ENCODE measurements around the gene FGF2. TPM values are rescaled to one million over a fixed set of nuclear protein-coding genes. Genes with fewer than 3 reads are reported as not detected.

The FGF2 gene
- total and polyA plus RNA-seq, 2 donors (not counting 1 experiment from before 2014, with no cell fraction given), result 0.13 TPM; not detected in 1

DNA sequence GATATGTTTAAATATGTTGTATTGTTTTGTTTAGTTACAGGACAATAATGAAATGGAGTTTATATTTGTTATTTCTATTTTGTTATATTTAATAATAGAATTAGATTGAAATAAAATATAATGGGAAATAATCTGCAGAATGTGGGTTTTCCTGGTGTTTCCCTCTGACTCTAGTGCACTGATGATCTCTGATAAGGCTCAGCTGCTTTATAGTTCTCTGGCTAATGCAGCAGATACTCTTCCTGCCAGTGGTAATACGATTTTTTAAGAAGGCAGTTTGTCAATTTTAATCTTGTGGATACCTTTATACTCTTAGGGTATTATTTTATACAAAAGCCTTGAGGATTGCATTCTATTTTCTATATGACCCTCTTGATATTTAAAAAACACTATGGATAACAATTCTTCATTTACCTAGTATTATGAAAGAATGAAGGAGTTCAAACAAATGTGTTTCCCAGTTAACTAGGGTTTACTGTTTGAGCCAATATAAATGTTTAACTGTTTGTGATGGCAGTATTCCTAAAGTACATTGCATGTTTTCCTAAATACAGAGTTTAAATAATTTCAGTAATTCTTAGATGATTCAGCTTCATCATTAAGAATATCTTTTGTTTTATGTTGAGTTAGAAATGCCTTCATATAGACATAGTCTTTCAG is 68.8 kb downstream of the FGF2 start:
- TF ChIP-seq EZH2 (IDR thresholded peaks at IDR 0.05; ENCODE audit: borderline replicate concordance, insufficient read depth, low read depth, low read length, poor library complexity, severe bottlenecking) (no peak), CTCF (IDR thresholded peaks at IDR 0.05) (no peak)
- ChIA-PET CTCF (no interaction called here), POLR2A (no interaction called here)
- Histone ChIP-seq H3K4me2 (replicated peaks; ENCODE audit: low read depth, low read length, poor library complexity, severe bottlenecking) (no peak overlapping the region), H3K9ac (ENCODE audit: low read length) (no peak overlapping the region), H4K20me1 (ENCODE audit: control insufficient read depth, insufficient read depth, low read length, poor library complexity, severe bottlenecking) (no peaks in the 10 kb centered on the region), H3K27ac (ENCODE audit: low read length in 2 of 2) (no peak overlapping the region), H3K36me3 (replicated peaks in 1 of 2; ENCODE audit: control extremely low read depth in 1 of 2, control insufficient read depth in 1 of 2, extremely low read depth in 1 of 2, insufficient read depth in 2 of 2, low read length in 1 of 2) (no peaks in the 10 kb centered on the region), H3K79me2 (ENCODE audit: control insufficient read depth, insufficient read depth, low read length) (no peaks in the 10 kb centered on the region), H3K4me1 (ENCODE audit: control insufficient read depth in 2 of 2, insufficient read depth in 2 of 2, low read length in 2 of 2) (no peaks in the 10 kb centered on the region), H3K4me3 (ENCODE audit: control extremely low read depth in 1 of 5, extremely low read depth in 1 of 5, insufficient read depth in 1 of 5, low read depth in 2 of 5, low read length in 4 of 5) (no peak overlapping the region), H3K27me3 (replicated peaks in 1 of 4; ENCODE audit: control extremely low read depth in 1 of 4, control insufficient read depth in 3 of 4, insufficient read depth in 4 of 4, low read length in 3 of 4) (no peaks in the 10 kb centered on the region), H3K9me3 (ENCODE audit: control extremely low read depth in 1 of 3, control insufficient read depth in 2 of 3, insufficient read depth in 1 of 3, low read length in 2 of 3) (no peaks in the 10 kb centered on the region), H2AFZ (ENCODE audit: insufficient read depth, low read depth, low read length, poor library complexity, severe bottlenecking) (no peak overlapping the region)
- H3K9me3 Mint-ChIP-seq (ENCODE audit: insufficient read depth), result no peaks in the 10 kb centered on the region
- no peaks in the 10 kb centered on the region for H3K4me1 Mint-ChIP-seq
- H3K27ac Mint-ChIP-seq, result no peak overlapping the region
- intact Hi-C loops (cut with micrococcal nuclease), result no loop called here
- DNase-seq (no peak), ATAC-seq (ENCODE audit: low read depth) (no peak)
- WGBS (ENCODE audit: insufficient coverage), result no CpG with 5 or more reads among the region's 1 CpG
- H3K4me3 Mint-ChIP-seq, result no peak overlapping the region
- no peaks in the 10 kb centered on the region for H3K27me3 Mint-ChIP-seq

- Histone ChIP-seq H2AFZ (ENCODE audit: insufficient read depth, low read depth, low read length, poor library complexity, severe bottlenecking) (no peak overlapping the region), H3K9me3 (ENCODE audit: control extremely low read depth in 1 of 3, control insufficient read depth in 2 of 3, insufficient read depth in 1 of 3, low read length in 2 of 3) (no peaks in the 10 kb centered on the region), H3K4me3 (ENCODE audit: control extremely low read depth in 1 of 5, extremely low read depth in 1 of 5, insufficient read depth in 1 of 5, low read depth in 2 of 5, low read length in 4 of 5) (no peak overlapping the region), H3K27ac (ENCODE audit: low read length in 2 of 2) (no peak overlapping the region), H3K4me1 (ENCODE audit: control insufficient read depth in 2 of 2, insufficient read depth in 2 of 2, low read length in 2 of 2) (no peaks in the 10 kb centered on the region), H3K4me2 (replicated peaks; ENCODE audit: low read depth, low read length, poor library complexity, severe bottlenecking) (no peak overlapping the region), H3K36me3 (replicated peaks in 1 of 2; ENCODE audit: control extremely low read depth in 1 of 2, control insufficient read depth in 1 of 2, extremely low read depth in 1 of 2, insufficient read depth in 2 of 2, low read length in 1 of 2) (no peaks in the 10 kb centered on the region), H3K79me2 (ENCODE audit: control insufficient read depth, insufficient read depth, low read length) (no peaks in the 10 kb centered on the region), H3K9ac (ENCODE audit: low read length) (no peak overlapping the region), H3K27me3 (replicated peaks in 1 of 4; ENCODE audit: control extremely low read depth in 1 of 4, control insufficient read depth in 3 of 4, insufficient read depth in 4 of 4, low read length in 3 of 4) (no peaks in the 10 kb centered on the region), H4K20me1 (ENCODE audit: control insufficient read depth, insufficient read depth, low read length, poor library complexity, severe bottlenecking) (no peaks in the 10 kb centered on the region)
- ChIA-PET POLR2A (no interaction called here), CTCF (no interaction called here)
- Mint-ChIP-seq H3K4me3 (no peak overlapping the region), H3K27me3 (no peaks in the 10 kb centered on the region), H3K4me1 (no peaks in the 10 kb centered on the region), H3K9me3 (ENCODE audit: insufficient read depth) (no peaks in the 10 kb centered on the region), H3K27ac (no peak overlapping the region)
- ATAC-seq (ENCODE audit: low read depth), result no peak
- no CpG with 5 or more reads among the region's 1 CpG for WGBS (ENCODE audit: insufficient coverage)
- no peak for DNase-seq
- intact Hi-C loops (cut with micrococcal nuclease), result no loop called here
- TF ChIP-seq CTCF (IDR thresholded peaks at IDR 0.05), result no peak
- no peak for TF ChIP-seq EZH2 (IDR thresholded peaks at IDR 0.05; ENCODE audit: borderline replicate concordance, insufficient read depth, low read depth, low read length, poor library complexity, severe bottlenecking)
These were observed 69.6 kb downstream of the FGF2 start for GRCh38 chr4:122896270-122896669.
